Karpas-422 (cell line): ENCODE measurements around the gene LYRM4. TPM values are rescaled to one million over a fixed set of nuclear protein-coding genes. Genes with fewer than 3 reads are reported as not detected.

ENCODE experiments used
- DNase-seq: peaks from one replicate; pipeline ENCODE4 v3.0.0-alpha.2; 2015
- H2AFZ ChIP-seq: fragments of 200-600 bp; sonication (generic); 2 replicates; pipeline ENCODE4 v1.6.1; 2014; ENCODE audit warnings: antibody characterized with exemption, low read length, mixed read lengths
- H3K27ac ChIP-seq: fragments of 200-600 bp; sonication (generic); 2 replicates; pipeline ENCODE4 v1.5.1; 2014; ENCODE audit warnings: mild to moderate bottlenecking, low read length, moderate library complexity
- H3K27me3 ChIP-seq: fragments of 200-600 bp; sonication (generic); 2 replicates; pipeline ENCODE4 v1.6.1; 2014; ENCODE audit warnings: low read length, mixed read lengths
- H3K36me3 ChIP-seq: fragments of 200-600 bp; sonication (generic); 2 replicates; pipeline ENCODE4 v1.6.1; 2014; ENCODE audit warnings: low read length, mixed read lengths; ENCODE audit not compliant: insufficient read depth
- H3K4me1 ChIP-seq: fragments of 200-600 bp; sonication (generic); 2 replicates; pipeline ENCODE4 v1.6.1; 2014; ENCODE audit warnings: mild to moderate bottlenecking, low read length, mixed read lengths
- H3K4me2 ChIP-seq: fragments of 200-600 bp; sonication (generic); 2 replicates; pipeline ENCODE4 v1.6.1; 2014; ENCODE audit warnings: low read length, low read depth, mild to moderate bottlenecking; ENCODE audit not compliant: poor library complexity, severe bottlenecking
- H3K4me3 ChIP-seq: fragments of 200-600 bp; sonication (generic); 2 replicates; pipeline ENCODE4 v1.5.1; 2014; ENCODE audit warnings: mild to moderate bottlenecking, antibody characterized with exemption, low read length, mixed read lengths
- H3K79me2 ChIP-seq: fragments of 200-600 bp; sonication (generic); 2 replicates; pipeline ENCODE4 v1.6.1; 2014; ENCODE audit warnings: mild to moderate bottlenecking, low read length, mixed read lengths
- H3K9ac ChIP-seq: fragments of 200-600 bp; sonication (generic); 2 replicates; pipeline ENCODE4 v1.6.0; 2014; ENCODE audit warnings: low read length
- H3K9me2 ChIP-seq: fragments of 200-600 bp; sonication (generic), shearing (Covaris generic); replicated peaks from 2 replicates; pipeline ENCODE4 v1.6.0; 2014; ENCODE audit warnings: mild to moderate bottlenecking, low read length, moderate library complexity; ENCODE audit not compliant: insufficient read depth
- H3K9me3 ChIP-seq: fragments of 300-700, 200-600 bp; sonication (generic); 2 replicates; pipeline ENCODE4 v1.6.1; 2014; ENCODE audit warnings: low read length, mixed read lengths
- H4K20me1 ChIP-seq: fragments of 200-600 bp; sonication (generic); 2 replicates; pipeline ENCODE4 v1.6.1; 2014; ENCODE audit warnings: mild to moderate bottlenecking, antibody characterized with exemption, low read length, low read depth; ENCODE audit not compliant: insufficient read depth
- total RNA-seq: library from RNA; depleted of rRNA; stranded (reverse); fragments of >200 nt; shearing (Covaris generic); gene quantifications from 2 replicates; pipeline ENCODE4 v1.2.3, GENCODE V29; 2014; ENCODE audit warnings: low replicate concordance

LYRM4 gene
- total RNA-seq, 1 experiment from 2014 or later: 50.5 TPM

DNA sequence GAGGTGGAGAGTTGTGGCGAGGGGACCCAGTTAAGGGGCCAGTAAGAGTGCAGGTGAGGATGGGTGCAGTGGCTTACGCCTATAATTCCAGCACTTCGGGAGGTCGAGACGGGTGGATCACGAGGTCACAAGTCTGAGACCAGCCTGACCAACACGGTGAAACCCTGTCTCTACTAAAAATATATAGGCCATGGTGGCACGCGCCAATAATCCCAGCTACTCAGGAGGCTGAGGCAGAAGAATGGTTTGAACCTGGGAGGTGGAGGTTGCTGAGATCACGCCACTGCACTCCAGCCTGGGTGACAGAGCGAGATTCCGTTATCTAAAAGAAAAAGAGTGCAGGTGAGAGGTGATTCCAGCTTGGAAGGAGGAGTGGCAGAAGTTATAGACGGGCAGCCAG lies 147.7 kb downstream of the LYRM4 start:
- Histone ChIP-seq H2AFZ (no peak overlapping the region), H3K4me3 (no peak overlapping the region), H3K4me2 (no peak overlapping the region), H3K4me1 (no peaks in the 10 kb centered on the region), H3K27me3 (no peaks in the 10 kb centered on the region), H3K9me2 (no peaks in the 10 kb centered on the region), H3K27ac (no peak overlapping the region), H3K79me2 (no peaks in the 10 kb centered on the region), H3K9ac (no peak overlapping the region), H3K36me3 (no peaks in the 10 kb centered on the region), H3K9me3 (no peaks in the 10 kb centered on the region), H4K20me1 (no peaks in the 10 kb centered on the region)
- DNase-seq: no peak

DNA sequence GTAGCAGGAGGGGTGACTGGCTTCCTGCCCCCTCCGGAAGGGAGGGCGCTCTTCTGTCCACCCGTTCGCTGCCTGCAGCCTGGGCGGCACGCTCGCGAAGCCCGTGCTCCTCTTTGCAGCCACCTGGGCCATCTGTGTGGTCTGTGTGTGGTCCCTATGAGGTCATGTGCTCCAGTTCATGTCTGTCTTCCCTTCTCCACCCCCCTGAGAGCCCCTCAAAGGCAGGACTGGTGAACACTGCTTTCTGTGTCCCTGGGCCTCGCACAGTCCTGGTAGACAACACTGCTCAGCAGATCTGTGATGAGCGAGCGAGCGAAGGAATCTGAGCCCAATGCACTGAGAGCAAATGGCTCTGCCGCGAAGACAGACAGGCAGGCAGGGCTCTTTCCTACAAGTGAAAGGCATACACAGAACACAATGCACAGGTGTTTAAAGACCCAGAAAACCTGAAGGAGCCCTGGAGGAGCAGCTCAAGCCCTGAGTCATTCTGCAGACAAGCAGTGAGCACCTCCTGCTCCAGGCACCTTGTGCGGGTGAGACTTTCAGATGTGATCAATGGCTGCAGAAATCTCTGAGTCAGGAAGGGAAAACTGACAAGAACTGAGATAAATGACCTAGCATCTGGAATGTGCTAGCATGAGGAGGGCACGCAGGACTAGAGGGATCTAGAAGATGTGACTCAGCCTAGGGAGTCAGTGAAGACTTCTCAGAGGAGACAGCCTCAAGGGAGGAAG lies 148.5 kb downstream of the LYRM4 start:
- no peaks in the 10 kb centered on the region for H3K79me2 ChIP-seq
- DNase-seq: no peak
- no peak overlapping the region for H3K9ac ChIP-seq
- no peak overlapping the region for H3K4me2 ChIP-seq
- H3K4me3 ChIP-seq: no peak overlapping the region
- no peaks in the 10 kb centered on the region for H3K4me1 ChIP-seq
- no peaks in the 10 kb centered on the region for H3K9me3 ChIP-seq
- H3K9me2 ChIP-seq: no peaks in the 10 kb centered on the region
- no peak overlapping the region for H2AFZ ChIP-seq
- no peak overlapping the region for H3K27ac ChIP-seq
- H3K27me3 ChIP-seq: no peaks in the 10 kb centered on the region
- no peaks in the 10 kb centered on the region for H4K20me1 ChIP-seq
- no peaks in the 10 kb centered on the region for H3K36me3 ChIP-seq

DNA sequence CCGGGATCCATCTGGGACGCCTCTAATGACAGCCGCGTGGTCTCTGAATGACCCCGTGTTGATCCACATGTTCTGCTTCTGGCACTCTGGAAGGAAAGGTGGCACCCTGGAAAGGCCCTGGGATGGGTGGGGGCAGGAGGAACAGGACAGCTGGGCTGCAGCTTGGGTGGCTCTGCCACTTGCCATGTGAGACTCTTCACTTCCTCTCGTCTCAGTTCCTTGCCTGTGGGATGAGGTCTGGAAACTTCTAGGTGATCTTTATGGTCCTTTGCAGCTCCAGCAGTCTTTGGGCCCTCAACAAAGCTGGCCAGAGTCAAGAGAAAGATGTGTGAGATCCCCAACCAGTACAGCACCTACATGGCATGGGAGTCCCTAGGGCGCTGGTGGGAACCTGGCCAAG lies 149.1 kb downstream of the LYRM4 start:
- H3K36me3 ChIP-seq: no peaks in the 10 kb centered on the region
- no peaks in the 10 kb centered on the region for H3K9me3 ChIP-seq
- no peaks in the 10 kb centered on the region for H4K20me1 ChIP-seq
- DNase-seq: no peak
- H3K9me2 ChIP-seq: no peaks in the 10 kb centered on the region
- H3K27me3 ChIP-seq: no peaks in the 10 kb centered on the region
- H3K4me3 ChIP-seq: no peak overlapping the region
- no peaks in the 10 kb centered on the region for H3K79me2 ChIP-seq
- no peak overlapping the region for H3K4me2 ChIP-seq
- no peak overlapping the region for H3K27ac ChIP-seq
- H3K4me1 ChIP-seq: no peaks in the 10 kb centered on the region
- no peak overlapping the region for H2AFZ ChIP-seq
- H3K9ac ChIP-seq: no peak overlapping the region

DNA sequence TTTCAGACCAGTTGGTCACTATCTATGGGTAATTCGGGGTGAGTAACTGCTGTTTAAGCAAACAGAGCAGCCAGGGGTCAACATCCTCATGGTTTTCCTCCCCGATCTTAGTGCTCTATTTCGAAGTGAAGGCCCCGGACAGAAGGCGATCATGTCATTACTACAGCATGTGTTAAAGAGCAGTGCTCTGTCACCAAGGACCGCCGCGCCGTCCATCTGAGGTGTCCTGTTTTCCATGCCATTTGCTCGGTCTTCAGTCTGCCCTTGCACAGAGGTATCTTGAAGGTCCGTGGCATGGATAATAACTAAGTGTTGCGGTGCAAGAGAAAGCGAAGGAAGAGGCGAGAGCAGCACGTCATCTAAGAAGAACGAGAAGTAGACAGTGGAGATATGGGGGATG lies 150.5 kb downstream of the LYRM4 start:
- Histone ChIP-seq H3K27ac (no peak overlapping the region), H3K27me3 (no peaks in the 10 kb centered on the region), H3K4me2 (no peak overlapping the region), H4K20me1 (no peaks in the 10 kb centered on the region), H3K9me2 (no peaks in the 10 kb centered on the region), H2AFZ (no peak overlapping the region), H3K9me3 (no peaks in the 10 kb centered on the region), H3K79me2 (no peaks in the 10 kb centered on the region), H3K4me1 (no peaks in the 10 kb centered on the region), H3K9ac (no peak overlapping the region), H3K4me3 (no peak overlapping the region), H3K36me3 (no peaks in the 10 kb centered on the region)
- DNase-seq: no peak

DNA sequence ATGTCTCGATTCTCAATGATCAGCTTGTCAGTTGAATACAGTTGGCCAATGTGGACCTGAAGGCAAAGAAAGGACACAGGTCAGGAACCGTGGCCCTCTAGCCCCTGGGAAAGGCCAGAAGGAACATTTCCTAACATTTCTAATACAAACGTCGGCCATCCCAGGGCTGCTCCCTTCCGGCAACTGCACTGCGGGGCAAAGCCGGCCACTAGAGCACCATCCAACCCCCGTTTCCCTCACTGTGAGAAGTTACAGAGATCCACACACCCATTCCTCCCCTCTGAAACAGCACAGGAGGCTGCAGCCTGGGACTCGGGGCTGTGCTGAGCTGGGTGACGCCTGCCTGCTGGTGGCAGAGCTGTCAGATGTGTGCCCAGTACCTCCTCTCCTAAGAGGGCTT lies 151.3 kb downstream of the LYRM4 start:
- Histone ChIP-seq H3K36me3 (no peaks in the 10 kb centered on the region), H3K4me2 (no peak overlapping the region), H2AFZ (no peak overlapping the region), H3K4me1 (no peaks in the 10 kb centered on the region), H3K27me3 (no peaks in the 10 kb centered on the region), H3K79me2 (no peaks in the 10 kb centered on the region), H3K9me3 (no peaks in the 10 kb centered on the region), H3K4me3 (no peak overlapping the region), H4K20me1 (no peaks in the 10 kb centered on the region), H3K9me2 (no peaks in the 10 kb centered on the region), H3K9ac (no peak overlapping the region), H3K27ac (no peak overlapping the region)
- no peak for DNase-seq

DNA sequence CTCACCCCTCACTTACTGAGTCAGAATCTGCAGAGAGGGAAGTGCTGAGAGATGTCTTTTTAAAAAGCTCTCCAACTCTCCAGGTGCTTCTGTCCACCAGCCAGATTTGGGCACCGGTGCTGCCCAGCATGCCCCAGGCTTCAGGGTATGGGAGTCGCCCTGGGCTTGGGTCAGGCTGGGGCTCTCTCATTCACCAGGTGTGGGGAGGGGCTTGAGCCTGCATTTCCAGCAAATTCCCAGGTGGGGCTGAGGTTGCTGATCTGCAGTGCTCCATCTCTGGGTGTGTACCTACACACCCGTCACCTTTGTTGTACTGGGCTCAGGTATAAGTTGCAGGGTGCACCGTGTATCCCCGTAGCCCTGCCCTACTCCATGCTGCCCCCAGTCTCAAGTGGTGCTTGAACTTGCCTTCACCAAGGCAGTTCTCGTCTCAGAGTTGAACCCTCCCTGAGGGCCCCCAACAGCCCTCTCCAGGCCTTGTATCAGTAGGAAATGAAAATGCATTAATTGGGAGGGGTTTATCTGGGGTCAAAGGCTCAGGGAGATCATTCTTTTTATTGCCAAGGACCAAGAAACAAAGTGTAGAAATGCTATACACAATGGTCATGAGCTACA lies 152.1 kb downstream of the LYRM4 start:
- Histone ChIP-seq H3K4me1 (no peaks in the 10 kb centered on the region), H3K36me3 (no peaks in the 10 kb centered on the region), H3K27ac (no peak overlapping the region), H3K4me2 (no peak overlapping the region), H3K4me3 (no peak overlapping the region), H2AFZ (no peak overlapping the region), H3K9me2 (no peaks in the 10 kb centered on the region), H4K20me1 (no peaks in the 10 kb centered on the region), H3K9ac (no peak overlapping the region), H3K79me2 (no peaks in the 10 kb centered on the region), H3K9me3 (no peaks in the 10 kb centered on the region), H3K27me3 (no peaks in the 10 kb centered on the region)
- DNase-seq: no peak

DNA sequence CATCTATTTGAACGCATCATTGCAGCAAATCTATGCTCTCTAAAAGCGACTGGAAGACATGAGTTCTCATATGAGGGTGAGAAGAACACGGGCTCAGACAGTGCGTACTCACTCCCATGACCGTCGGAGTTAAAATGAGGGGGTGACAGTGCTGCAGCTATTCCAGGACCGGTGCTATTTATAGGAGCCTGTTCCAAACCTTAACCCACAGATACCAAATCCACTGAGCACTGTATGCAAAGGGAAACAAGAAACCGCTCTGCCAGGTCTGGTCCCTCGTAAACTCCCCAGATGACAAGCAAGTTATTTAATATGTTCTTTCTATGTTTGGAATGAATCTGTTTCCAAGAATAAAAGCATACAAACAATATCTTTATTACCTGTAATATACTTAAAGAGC lies 152.7 kb downstream of the LYRM4 start:
- no peaks in the 10 kb centered on the region for H3K9me2 ChIP-seq
- no peaks in the 10 kb centered on the region for H4K20me1 ChIP-seq
- no peak overlapping the region for H3K4me3 ChIP-seq
- no peaks in the 10 kb centered on the region for H3K36me3 ChIP-seq
- no peaks in the 10 kb centered on the region for H3K9me3 ChIP-seq
- H3K27ac ChIP-seq: no peak overlapping the region
- no peaks in the 10 kb centered on the region for H3K27me3 ChIP-seq
- H3K4me2 ChIP-seq: no peak overlapping the region
- no peaks in the 10 kb centered on the region for H3K4me1 ChIP-seq
- H3K79me2 ChIP-seq: no peaks in the 10 kb centered on the region
- H2AFZ ChIP-seq: no peak overlapping the region
- no peak overlapping the region for H3K9ac ChIP-seq
- no peak for DNase-seq

DNA sequence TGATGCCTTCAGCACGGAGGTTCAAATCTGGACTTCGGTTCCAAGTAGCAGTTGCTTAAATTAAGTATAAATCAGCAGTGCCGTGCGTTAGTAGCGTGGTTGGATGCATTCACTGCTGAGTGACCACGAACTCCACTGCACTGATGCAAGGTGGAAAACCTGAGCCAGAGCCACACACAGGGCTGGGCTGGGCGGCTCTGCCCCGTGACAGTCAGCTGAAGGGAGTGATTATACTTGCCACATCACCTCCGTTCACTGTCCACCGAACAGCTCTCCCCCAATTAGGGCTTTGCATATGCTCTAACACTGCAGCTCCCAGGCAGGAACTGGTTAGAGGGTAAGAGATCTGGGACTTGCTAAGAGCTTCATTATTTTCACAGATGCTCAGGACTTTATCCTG lies 153.4 kb downstream of the LYRM4 start:
- H3K4me1 ChIP-seq: no peaks in the 10 kb centered on the region
- H4K20me1 ChIP-seq: no peaks in the 10 kb centered on the region
- H3K27ac ChIP-seq: no peak overlapping the region
- H3K9me2 ChIP-seq: no peaks in the 10 kb centered on the region
- no peaks in the 10 kb centered on the region for H3K79me2 ChIP-seq
- H3K4me3 ChIP-seq: no peak overlapping the region
- DNase-seq: no peak
- no peak overlapping the region for H3K4me2 ChIP-seq
- H3K9me3 ChIP-seq: no peaks in the 10 kb centered on the region
- no peak overlapping the region for H2AFZ ChIP-seq
- no peak overlapping the region for H3K9ac ChIP-seq
- no peaks in the 10 kb centered on the region for H3K27me3 ChIP-seq
- no peaks in the 10 kb centered on the region for H3K36me3 ChIP-seq
